IPS-15b (cell line): Measurements from ENCODE around the gene GFI1.
A peak's percentile ranks its signal among the peaks of the same experiment; 100 is the strongest.
"Not testable (repeated sequence)": the region's sequence is repeated elsewhere in the genome, so short reads cannot be mapped to it uniquely, and the experiment has no call there.

Experiments used
- H3K27me3 ChIP-seq: one replicate; pipeline ENCODE4 v1.6.1; 2013; ENCODE audit warnings: low read length; ENCODE audit not compliant: control insufficient read depth, insufficient read depth
- H3K36me3 ChIP-seq: one replicate; pipeline ENCODE4 v1.6.1; 2013; ENCODE audit warnings: low read length; ENCODE audit not compliant: control insufficient read depth, insufficient read depth
- H3K4me1 ChIP-seq: one replicate; pipeline ENCODE4 v1.6.1; 2013; ENCODE audit warnings: mild to moderate bottlenecking, low read length; ENCODE audit not compliant: control insufficient read depth, insufficient read depth
- H3K4me3 ChIP-seq: one replicate; pipeline ENCODE4 v1.5.1; 2013; ENCODE audit warnings: low read depth, low read length
- H3K9ac ChIP-seq: one replicate; pipeline ENCODE4 v1.6.1; 2013; ENCODE audit warnings: low read depth, mild to moderate bottlenecking, low read length
- H3K9me3 ChIP-seq: one replicate; pipeline ENCODE4 v1.6.1; 2013; ENCODE audit warnings: mild to moderate bottlenecking, low read length; ENCODE audit not compliant: control insufficient read depth, insufficient read depth

The GFI1 gene

GRCh38 chr1:92486251-92487077, at the start of gene GFI1:
GFI1 (minus strand) TSS chr1:92486925; CDS start chr1:92483487, 3,438 bp downstream.
- Histone ChIP-seq H3K9me3 (no peaks in the 10 kb centered on the region), H3K36me3 (no peaks in the 10 kb centered on the region), H3K27me3 (peaks cover 89% of the 10 kb centered on the region), H3K4me3 (peak within 1 kb of the TSS; percentile 65), H3K4me1 (peaks cover 4% of the 10 kb centered on the region), H3K9ac (no peak within 1 kb of the TSS)

GRCh38 chr1:92532371-92532770, 45.6 kb upstream of the GFI1 start:
- not testable (repeated sequence) for H3K9ac ChIP-seq, H3K4me1 ChIP-seq, H3K9me3 ChIP-seq, H3K36me3 ChIP-seq, H3K4me3 ChIP-seq, H3K27me3 ChIP-seq

GRCh38 chr1:92531939-92532338, 45.2 kb upstream of the GFI1 start:
- H3K4me1 ChIP-seq, H3K9ac ChIP-seq, H3K27me3 ChIP-seq, H3K36me3 ChIP-seq, H3K4me3 ChIP-seq, H3K9me3 ChIP-seq: not testable (repeated sequence)

GRCh38 chr1:92527670-92528069, 40.9 kb upstream of the GFI1 start:
- Histone ChIP-seq H3K4me1 (no peaks in the 10 kb centered on the region), H3K9me3 (no peaks in the 10 kb centered on the region), H3K27me3 (no peaks in the 10 kb centered on the region), H3K9ac (no peak overlapping the region), H3K4me3 (no peak overlapping the region), H3K36me3 (no peaks in the 10 kb centered on the region)

- not testable (repeated sequence) for H3K4me1 ChIP-seq, H3K9me3 ChIP-seq, H3K9ac ChIP-seq, H3K36me3 ChIP-seq, H3K27me3 ChIP-seq, H3K4me3 ChIP-seq
Measured at GRCh38 chr1:92524944-92525590, 38.3 kb upstream of the GFI1 start.

GRCh38 chr1:92519043-92519442, 32.3 kb upstream of the GFI1 start:
- Histone ChIP-seq H3K9ac (no peak overlapping the region), H3K27me3 (no peaks in the 10 kb centered on the region), H3K4me1 (no peaks in the 10 kb centered on the region), H3K36me3 (no peaks in the 10 kb centered on the region), H3K9me3 (no peaks in the 10 kb centered on the region), H3K4me3 (no peak overlapping the region)

- Histone ChIP-seq H3K9me3 (no peaks in the 10 kb centered on the region), H3K4me1 (no peaks in the 10 kb centered on the region), H3K9ac (no peak overlapping the region), H3K36me3 (no peaks in the 10 kb centered on the region), H3K27me3 (no peaks in the 10 kb centered on the region), H3K4me3 (no peak overlapping the region)
Measured at GRCh38 chr1:92516574-92516973, 29.8 kb upstream of the GFI1 start.

GRCh38 chr1:92515796-92516201, 29.1 kb upstream of the GFI1 start:
- Histone ChIP-seq H3K4me3 (no peak overlapping the region), H3K27me3 (no peaks in the 10 kb centered on the region), H3K4me1 (no peaks in the 10 kb centered on the region), H3K36me3 (no peaks in the 10 kb centered on the region), H3K9me3 (no peaks in the 10 kb centered on the region), H3K9ac (no peak overlapping the region)

GRCh38 chr1:92511541-92511940, 24.8 kb upstream of the GFI1 start:
- H3K4me1 ChIP-seq = no peaks in the 10 kb centered on the region
- no peak overlapping the region for H3K9ac ChIP-seq
- no peaks in the 10 kb centered on the region for H3K36me3 ChIP-seq
- H3K27me3 ChIP-seq = no peaks in the 10 kb centered on the region
- H3K9me3 ChIP-seq = no peaks in the 10 kb centered on the region
- H3K4me3 ChIP-seq = no peak overlapping the region

- H3K36me3 ChIP-seq = no peaks in the 10 kb centered on the region
- no peak overlapping the region for H3K9ac ChIP-seq
- no peaks in the 10 kb centered on the region for H3K9me3 ChIP-seq
- no peaks in the 10 kb centered on the region for H3K4me1 ChIP-seq
- H3K4me3 ChIP-seq = no peak overlapping the region
- no peaks in the 10 kb centered on the region for H3K27me3 ChIP-seq
Measured at GRCh38 chr1:92509619-92510018, 22.9 kb upstream of the GFI1 start.

- no peaks in the 10 kb centered on the region for H3K27me3 ChIP-seq
- H3K36me3 ChIP-seq = no peaks in the 10 kb centered on the region
- H3K4me1 ChIP-seq = no peaks in the 10 kb centered on the region
- no peak overlapping the region for H3K9ac ChIP-seq
- no peaks in the 10 kb centered on the region for H3K9me3 ChIP-seq
- no peak overlapping the region for H3K4me3 ChIP-seq
Measured at GRCh38 chr1:92505015-92505692, 18.4 kb upstream of the GFI1 start.
